OCI-LY3 (cell line): Measurements from ENCODE around the gene MYO5B.

Source experiments
- EZH2phosphoT487 ChIP-seq: fragments of 200-600 bp; shearing (Covaris generic); IDR thresholded peaks from 2 replicates; pipeline ENCODE4 v1.6.1; 2018; ENCODE audit warnings: antibody characterized with exemption, mixed run types, low read depth
- TF ChIP-seq, protein P1 (sequence below): fragments of 200-600, 300-600 bp; sonication (generic); IDR thresholded peaks from 2 replicates; pipeline ENCODE4 v1.5.1; 2014; ENCODE audit warnings: antibody characterized with exemption, low read length, low read depth

- TF ChIP-seq, protein P1, sequence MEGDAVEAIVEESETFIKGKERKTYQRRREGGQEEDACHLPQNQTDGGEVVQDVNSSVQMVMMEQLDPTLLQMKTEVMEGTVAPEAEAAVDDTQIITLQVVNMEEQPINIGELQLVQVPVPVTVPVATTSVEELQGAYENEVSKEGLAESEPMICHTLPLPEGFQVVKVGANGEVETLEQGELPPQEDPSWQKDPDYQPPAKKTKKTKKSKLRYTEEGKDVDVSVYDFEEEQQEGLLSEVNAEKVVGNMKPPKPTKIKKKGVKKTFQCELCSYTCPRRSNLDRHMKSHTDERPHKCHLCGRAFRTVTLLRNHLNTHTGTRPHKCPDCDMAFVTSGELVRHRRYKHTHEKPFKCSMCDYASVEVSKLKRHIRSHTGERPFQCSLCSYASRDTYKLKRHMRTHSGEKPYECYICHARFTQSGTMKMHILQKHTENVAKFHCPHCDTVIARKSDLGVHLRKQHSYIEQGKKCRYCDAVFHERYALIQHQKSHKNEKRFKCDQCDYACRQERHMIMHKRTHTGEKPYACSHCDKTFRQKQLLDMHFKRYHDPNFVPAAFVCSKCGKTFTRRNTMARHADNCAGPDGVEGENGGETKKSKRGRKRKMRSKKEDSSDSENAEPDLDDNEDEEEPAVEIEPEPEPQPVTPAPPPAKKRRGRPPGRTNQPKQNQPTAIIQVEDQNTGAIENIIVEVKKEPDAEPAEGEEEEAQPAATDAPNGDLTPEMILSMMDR = no peak
- no peak for TF ChIP-seq EZH2phosphoT487
Measured at GRCh38 chr18:49931179-49931578, 263.8 kb downstream of the MYO5B start.
